GM18526 (cell line): ENCODE data around the gene HIKESHI.

Experiments used
- POLR2A ChIP-seq: IDR thresholded peaks from 3 replicates; pipeline ENCODE4 v1.6.1; 2011; ENCODE audit not compliant: insufficient read length; ENCODE audit errors: extremely low read depth

The HIKESHI gene

DNA sequence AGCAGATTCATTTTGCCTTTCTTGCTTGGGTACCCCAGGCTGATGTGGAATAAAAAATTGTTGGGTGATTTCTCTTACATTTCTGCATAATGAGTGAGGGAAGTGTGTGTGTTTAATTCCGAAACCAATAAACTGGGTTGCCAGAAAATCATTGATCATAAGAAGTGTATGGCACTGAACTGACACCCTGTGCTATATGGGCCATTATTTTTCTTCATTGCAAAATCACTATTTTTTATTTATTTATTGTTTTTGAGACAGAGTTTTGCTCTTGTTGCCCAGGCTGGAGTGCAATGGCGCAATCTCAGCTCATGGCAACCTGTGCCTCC, 14.6 kb upstream of the HIKESHI start:
- TF ChIP-seq POLR2A, result no peak

DNA sequence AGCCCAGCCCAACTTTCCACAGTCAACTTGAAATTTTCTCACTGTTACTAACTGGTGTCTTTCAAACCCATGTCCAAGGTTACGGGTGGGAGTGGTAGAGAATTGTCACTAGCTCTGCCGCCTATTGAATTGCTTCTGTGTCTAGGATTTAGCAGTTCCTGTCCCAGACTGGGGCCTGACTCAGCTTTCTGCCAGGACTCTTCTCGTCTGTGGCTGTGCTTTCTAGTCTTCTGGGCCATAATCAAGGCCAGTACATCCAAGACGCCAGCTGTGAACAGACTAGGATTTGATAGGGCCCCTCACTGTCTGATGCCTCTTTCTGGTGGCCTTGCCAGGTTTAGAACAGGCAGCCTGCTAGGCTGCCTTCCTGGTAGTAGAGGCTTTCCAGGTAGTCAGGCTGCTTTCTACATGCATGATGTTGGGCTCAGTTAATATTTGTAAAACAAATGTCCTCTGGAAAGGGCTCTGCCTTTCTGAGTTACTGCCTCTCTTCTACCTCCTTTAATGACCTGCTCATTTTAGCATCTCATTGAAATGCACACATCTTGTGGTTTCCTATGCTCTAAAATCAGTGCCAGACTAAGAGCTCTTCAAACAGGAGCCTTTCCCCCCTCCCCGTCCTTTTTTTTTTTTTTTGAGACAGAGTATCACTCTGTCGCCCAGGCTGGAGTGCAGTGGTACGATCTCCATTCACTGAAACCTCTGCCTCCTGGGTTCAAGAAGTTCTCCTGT, 13.1 kb upstream of the HIKESHI start:
- TF ChIP-seq POLR2A, result no peak

DNA sequence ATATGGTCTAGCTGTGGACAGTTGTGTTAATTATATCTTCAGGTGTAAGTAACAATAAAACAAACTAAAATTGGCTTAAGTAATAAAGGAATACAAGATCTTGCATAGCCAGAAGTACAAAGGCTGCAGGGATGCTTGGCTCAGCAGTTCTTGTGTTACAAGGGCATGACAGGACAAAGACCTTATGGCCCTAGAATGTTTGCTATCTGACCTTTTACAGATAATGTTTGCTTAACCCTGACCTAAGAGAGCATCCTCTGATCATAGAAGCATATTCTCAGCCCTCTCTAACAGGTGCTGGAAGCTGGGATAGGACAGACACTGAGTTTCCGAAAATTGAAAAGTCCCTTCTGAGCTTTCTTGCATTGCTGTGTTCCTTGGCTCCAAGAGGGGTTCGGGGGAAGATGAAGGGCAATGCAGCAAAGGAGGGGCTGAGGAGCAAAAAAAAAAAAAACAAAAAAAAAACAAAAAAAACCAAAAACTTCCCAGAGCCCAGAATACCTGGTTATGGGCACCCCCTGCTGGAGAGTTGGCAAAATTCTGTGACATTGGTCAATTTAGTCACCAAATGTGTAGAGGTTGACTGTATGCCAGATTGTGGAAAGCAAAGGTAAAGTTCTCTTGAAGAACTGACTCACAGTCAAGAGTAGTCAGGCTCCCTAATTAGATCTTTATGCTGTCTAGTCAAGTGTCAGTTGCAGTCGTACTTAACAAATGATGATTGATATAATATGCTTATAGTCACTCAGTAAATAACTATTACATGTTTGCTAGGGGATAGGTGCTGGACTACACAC, 10.4 kb upstream of the HIKESHI start:
- no peak for TF ChIP-seq POLR2A

DNA sequence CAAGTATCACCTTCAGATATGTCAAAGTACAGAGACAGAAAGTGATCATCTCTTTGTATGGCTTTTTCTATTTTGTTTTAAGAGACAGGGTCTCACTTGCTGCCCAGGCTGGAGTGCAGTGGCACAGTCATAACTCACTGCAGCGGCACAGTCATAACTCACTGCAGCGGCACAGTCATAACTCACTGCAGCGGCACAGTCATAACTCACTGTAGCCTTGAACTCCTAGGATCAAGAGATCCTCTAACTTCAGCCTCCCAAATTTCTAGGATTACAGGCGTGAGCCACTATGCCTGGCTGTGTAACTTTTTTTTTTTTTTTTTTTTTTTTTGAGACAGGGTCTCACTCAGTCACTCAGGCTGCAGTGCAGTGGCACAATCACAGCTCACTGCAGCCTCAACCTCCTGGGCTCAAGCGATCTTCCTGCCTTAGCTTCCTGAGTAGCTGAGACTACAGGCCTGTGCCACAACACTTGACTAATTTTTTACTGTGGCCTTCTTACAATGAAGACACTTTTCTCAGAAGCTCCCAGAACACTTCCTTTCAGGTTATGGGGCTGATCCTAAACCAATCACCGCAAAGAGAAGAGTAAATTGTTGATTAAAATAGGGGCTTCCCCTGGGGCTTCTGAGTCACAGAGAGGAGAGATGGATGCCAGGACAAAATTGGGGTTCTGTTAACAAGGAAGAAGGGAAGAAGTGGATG, 9.0 kb upstream of the HIKESHI start:
- TF ChIP-seq POLR2A, result no peak

DNA sequence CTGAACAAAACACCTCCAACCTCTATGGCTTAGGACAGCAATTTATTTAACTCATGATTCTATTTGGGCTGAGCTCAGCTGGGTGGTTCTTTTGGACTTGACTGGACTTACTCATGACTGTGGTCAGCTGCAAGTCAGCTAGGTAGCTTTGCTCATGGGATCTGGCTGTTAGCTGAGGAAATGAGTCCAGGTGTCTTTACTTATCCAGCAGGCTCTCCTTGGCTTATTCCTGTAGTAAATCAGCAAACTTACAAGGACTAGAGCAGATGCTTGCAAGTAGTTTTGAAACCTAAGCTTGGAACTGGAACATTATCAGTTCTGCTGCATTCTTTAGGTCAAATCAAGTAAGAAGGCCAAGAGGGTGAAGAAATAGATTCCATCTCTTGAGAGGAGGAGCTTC, 8.0 kb upstream of the HIKESHI start:
- TF ChIP-seq POLR2A, result no peak

DNA sequence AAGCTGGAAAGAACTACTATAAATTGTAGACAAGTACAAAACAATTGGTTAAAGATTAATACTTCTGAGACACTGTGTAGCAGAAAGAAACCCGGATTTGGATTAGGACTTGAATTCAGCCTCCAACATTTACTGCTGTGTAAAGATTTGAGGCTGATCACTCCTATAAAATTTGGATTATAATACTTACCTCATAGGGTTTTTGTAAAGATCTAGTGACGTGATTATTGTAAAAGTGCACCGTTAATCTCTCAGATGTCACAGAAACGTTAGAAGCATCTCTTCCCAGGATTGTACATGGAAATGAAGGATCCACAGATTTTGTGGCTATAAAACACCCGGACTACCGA, 323 bp upstream of the HIKESHI start:
- TF ChIP-seq POLR2A, result no peak

DNA sequence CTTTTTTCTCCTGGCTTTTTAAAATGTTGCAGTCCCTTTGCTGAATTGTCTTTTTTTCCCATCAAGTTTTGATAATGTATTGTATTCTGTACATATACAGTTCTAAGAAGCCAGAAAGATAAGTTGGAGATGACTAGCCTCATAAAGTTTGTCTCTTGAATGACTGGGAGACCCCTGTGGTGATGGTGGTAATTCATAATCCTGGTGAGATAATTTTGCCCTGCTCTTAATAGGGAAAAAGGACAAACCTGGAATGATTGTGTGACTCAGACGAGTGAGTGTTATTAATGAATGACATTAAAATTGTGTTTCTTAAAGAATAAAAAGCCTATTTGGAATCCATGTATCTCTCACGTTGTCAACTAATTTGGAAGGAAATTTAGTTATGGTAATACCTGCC, 1.2 kb downstream of the HIKESHI start:
- TF ChIP-seq POLR2A, result no peak

DNA sequence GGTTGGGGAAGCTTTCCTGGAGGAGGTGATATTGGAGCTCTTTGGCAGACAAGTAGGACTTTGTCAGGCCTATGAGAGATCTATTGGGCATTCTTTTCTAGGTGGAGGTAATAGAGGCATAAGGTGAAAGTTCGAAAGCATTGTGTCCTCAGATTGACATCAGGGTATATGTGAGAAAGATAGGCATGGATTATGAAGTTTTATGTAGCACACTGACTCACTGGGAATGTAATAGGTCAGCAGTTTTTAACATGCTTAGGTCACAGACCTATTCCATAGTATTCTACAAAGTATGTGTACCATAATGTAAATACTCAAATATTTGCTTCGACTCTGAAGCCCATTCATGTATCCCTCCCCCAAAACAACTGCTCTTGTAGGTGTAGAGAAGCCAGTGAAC, 11.8 kb downstream of the HIKESHI start:
- TF ChIP-seq POLR2A, result no peak

DNA sequence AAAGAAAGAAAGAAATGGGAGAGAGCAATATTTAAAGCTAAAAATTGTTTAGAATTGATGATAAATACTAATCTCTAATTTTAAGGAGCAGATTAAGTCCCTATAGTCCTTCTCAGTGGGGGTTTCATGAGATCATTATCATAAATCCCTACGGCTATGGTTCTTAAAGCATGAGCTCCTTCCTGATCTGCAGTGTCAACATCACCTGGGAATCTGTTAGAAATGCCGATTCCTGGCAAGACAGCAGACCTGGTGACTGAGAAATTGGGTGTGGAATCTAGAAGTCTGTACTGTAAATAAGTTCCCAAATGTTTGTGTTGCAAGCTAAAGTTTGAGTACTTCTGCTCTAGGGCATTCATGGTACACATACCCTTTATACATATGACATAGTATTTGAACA, 12.6 kb downstream of the HIKESHI start:
- TF ChIP-seq POLR2A, result no peak

DNA sequence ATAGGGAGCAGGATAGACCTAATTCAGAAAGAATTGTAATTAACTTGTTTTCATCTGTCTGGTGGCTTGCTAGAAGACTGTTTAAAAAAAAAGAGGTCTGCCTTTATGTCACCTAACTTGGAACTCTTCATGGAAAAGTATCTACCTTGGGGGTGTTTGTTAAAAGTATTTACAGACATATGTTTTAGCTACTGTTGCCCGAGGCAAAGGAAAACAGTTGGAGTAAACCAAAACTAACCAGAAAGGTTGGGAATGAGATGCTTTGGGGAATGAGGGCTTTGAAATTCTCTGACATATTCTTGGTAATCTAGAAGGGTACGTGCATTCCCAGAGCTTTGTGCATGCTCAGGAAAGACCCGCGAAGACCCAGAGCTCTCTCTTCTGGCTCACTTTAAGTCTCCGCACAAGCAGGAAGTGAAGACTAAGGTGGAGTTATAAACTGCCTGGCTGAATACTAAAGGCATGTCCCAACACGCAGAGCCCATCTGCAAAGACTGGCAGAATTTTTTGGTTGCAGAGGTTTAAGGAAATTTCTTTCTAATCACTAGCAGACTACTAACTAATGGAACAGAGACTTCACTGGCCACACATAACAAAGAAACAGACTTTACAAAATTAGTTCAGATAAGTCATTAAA, 33.2 kb downstream of the HIKESHI start:
- TF ChIP-seq POLR2A, result no peak

DNA sequence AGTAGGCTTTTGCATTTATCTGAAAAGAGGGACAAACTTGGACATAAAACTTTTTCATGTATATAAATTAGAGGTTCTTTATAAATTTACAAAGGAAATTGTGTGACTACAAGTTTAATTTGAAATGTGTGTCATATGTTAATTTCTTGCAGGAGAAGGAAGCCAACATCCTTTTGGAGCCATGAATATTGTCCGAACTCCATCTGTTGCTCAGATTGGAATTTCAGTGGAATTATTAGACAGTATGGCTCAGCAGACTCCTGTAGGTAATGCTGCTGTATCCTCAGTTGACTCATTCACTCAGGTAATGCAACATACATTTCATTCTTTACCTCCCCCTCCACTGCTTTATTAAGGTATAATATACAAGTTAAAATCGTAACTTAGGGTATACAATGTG, 35.2 kb downstream of the HIKESHI start:
- no peak for TF ChIP-seq POLR2A

DNA sequence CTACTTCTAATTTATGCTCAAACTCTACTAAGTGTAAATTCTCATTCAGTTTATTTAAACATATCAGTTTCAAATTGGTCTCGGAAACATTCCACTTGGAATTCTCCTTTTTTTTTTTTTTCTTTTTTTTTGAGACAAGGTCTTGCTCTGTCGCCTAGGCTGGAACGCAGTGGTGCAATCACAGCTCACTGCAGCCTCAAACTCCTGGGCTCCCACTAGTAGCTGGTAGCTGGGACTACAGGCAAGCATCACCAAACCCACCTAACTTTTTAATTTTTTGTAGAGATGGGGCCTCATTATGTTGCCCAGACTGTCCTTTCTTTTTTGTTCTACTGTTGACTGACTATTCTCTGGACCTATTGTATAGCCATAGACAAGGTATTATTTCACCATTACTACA, 39.3 kb downstream of the HIKESHI start:
- no peak for TF ChIP-seq POLR2A

DNA sequence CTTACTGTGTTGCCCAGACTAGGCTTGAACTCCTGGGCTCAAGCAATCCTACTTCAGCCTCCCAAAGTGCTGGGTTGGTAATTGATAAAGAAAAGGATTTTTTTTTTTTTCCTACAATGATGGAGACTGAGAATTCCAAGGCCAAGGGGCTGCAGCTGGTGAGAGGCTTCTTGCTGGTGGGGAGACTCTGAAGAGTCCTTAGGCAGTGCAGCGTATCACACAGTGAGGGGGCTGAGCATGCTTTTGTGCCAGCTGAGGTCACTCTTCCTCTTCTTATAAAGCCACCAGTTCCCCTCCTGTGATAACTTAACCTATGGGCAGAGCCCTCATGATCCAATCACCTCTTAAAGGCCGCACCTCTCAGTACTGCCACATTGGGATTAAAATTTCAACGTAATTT, 44.5 kb downstream of the HIKESHI start:
- TF ChIP-seq POLR2A, result no peak

DNA sequence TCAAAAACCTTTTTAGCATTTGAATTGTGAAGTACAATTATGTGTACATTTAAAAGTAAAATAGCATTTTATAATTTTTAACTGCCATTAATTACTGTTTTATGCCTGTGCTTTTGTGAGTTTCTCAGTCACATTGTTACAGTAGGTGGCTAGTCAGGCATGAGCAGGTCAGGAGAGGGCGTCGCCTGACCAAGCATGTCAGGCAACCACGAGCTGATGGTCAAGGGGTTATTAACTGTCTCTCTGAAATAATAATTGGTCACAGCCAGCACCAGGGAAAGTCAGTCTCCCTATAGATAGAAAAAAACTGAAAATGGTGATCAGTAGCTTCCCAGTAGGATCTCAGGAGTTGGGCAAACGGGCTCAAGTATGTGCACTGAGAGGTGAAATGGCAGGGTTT, 53.2 kb downstream of the HIKESHI start:
- no peak for TF ChIP-seq POLR2A

DNA sequence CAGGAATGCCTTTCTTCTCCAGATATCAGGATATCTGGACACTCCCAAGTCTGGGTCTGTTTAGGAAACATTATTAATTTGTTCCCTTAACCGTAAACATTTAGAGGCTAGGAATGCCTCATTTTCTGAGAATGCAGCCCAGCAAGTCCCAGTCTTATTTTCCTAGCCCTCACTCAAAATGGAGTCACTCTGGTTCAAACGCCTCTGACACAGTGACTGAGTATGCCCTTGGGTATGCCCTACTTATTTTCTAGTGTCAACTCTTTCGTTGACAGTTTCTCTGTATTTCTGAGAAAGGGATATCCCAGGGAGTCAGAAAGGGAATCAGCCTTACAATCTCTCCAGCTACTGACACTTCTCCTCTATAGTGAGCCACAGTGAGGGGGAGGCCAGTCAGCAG, 56.7 kb downstream of the HIKESHI start:
- TF ChIP-seq POLR2A, result no peak
